HepG2 (cell line): ENCODE results near the gene HLA-DOA. TPM values are rescaled to one million over a fixed set of nuclear protein-coding genes. Genes with fewer than 3 reads are reported as not detected.

Experiments
- EP300 ChIP-seq, 3 experiments: sonication (generic) in 1 of 3; formaldehyde crosslinking in 1 of 3; IDR thresholded peaks; 2 replicates each; pipeline versions ENCODE4 v1.5.1 to v1.6.1; 2011 to 2020; ENCODE audit warnings: low read depth in 2 of 3, low read length in 2 of 3, borderline replicate concordance in 1 of 3, improper control_type of control experiment in 1 of 3, mild to moderate bottlenecking in 1 of 3, missing genetic modification reagents in 1 of 3, moderate library complexity in 1 of 3
- ETV5 ChIP-seq: IDR thresholded peaks from 2 replicates; pipeline ENCODE4 v1.6.1; 2018; ENCODE audit warnings: missing biosample characterization, missing genetic modification reagents, inconsistent platforms, borderline replicate concordance
- ISL2 ChIP-seq: sonication (generic); formaldehyde crosslinking; IDR thresholded peaks from 2 replicates; pipeline ENCODE4 v1.5.0; 2020; ENCODE audit warnings: missing genetic modification reagents
- MTERF4 ChIP-seq: sonication (generic); formaldehyde crosslinking; IDR thresholded peaks from 2 replicates; pipeline ENCODE4 v1.8.0; 2023; ENCODE audit warnings: mild to moderate bottlenecking, missing genetic modification reagents
- MXI1 ChIP-seq: IDR thresholded peaks from 3 replicates; pipeline ENCODE4 v1.6.1; 2012; ENCODE audit warnings: low read depth, low read length, inconsistent platforms, borderline replicate concordance
- NAIF1 ChIP-seq: sonication (generic); formaldehyde crosslinking; IDR thresholded peaks from 2 replicates; pipeline ENCODE4 v1.5.0; 2020; ENCODE audit warnings: mild to moderate bottlenecking, missing genetic modification reagents, borderline replicate concordance
- PHF5A ChIP-seq: IDR thresholded peaks from one replicate; pipeline ENCODE4 v1.6.1; 2018; ENCODE audit warnings: low read depth, missing genetic modification reagents; ENCODE audit not compliant: unreplicated experiment
- PRDM15 ChIP-seq: sonication (generic); formaldehyde crosslinking; IDR thresholded peaks from 2 replicates; pipeline ENCODE4 v1.4.0; 2020; ENCODE audit warnings: missing genetic modification reagents
- PTBP1 ChIP-seq: fragments of 200-400 bp; formaldehyde crosslinking; IDR thresholded peaks from 2 replicates; pipeline ENCODE4 v1.6.1; 2018; ENCODE audit warnings: low read length, low read depth; ENCODE audit not compliant: poor library complexity, severe bottlenecking
- SRF ChIP-seq: IDR thresholded peaks from 2 replicates; pipeline ENCODE4 v1.6.1; 2011; ENCODE audit warnings: mild to moderate bottlenecking, low read depth, low read length, moderate library complexity
- ZBTB39 ChIP-seq: sonication (generic); formaldehyde crosslinking; IDR thresholded peaks from 2 replicates; pipeline ENCODE4 v1.5.0; 2020; ENCODE audit warnings: missing genetic modification reagents
- ZBTB8A ChIP-seq: sonication (generic); formaldehyde crosslinking; IDR thresholded peaks from 2 replicates; pipeline ENCODE4 v1.4.0; 2020; ENCODE audit warnings: mild to moderate bottlenecking, low read depth, missing genetic modification reagents, borderline replicate concordance
- ZFP1 ChIP-seq: IDR thresholded peaks from 2 replicates; pipeline ENCODE4 v1.6.1; 2016
- ZNF292 ChIP-seq: sonication (generic); formaldehyde crosslinking; IDR thresholded peaks from 2 replicates; pipeline ENCODE4 v1.8.1; 2022; ENCODE audit warnings: mild to moderate bottlenecking, low read depth, missing genetic modification reagents, borderline replicate concordance
- ZNF460 ChIP-seq: sonication (generic); formaldehyde crosslinking; IDR thresholded peaks from 2 replicates; pipeline ENCODE4 v1.5.1; 2020; ENCODE audit warnings: missing genetic modification reagents, mild to moderate bottlenecking, borderline replicate concordance
- ZNF75D ChIP-seq: sonication (generic); formaldehyde crosslinking; IDR thresholded peaks from 2 replicates; pipeline ENCODE4 v1.8.1; 2023; ENCODE audit warnings: missing genetic modification reagents, mild to moderate bottlenecking, borderline replicate concordance
- polyA plus RNA-seq, 8 experiments: library from polyadenylated mRNA; depleted of rRNA in 3 of 8; stranded (reverse) in 7 of 8; unstranded in 1 of 8; fragments of >200 nt; fragmentation: Illumina TruSeq in 4 of 8; extraction: Trizol in 4 of 8; gene quantifications; 2 replicates each; pipeline versions ENCODE4 v1.2.1 to v1.2.3, GENCODE V29; 2011 to 2016; ENCODE audit warnings: low read depth in 4 of 8, missing spikeins in 1 of 8, mixed read lengths in 1 of 8; ENCODE audit not compliant: insufficient read depth in 1 of 8
- total RNA-seq, 5 experiments: library from RNA; depleted of rRNA; stranded (reverse); fragments of >200 nt; fragmentation: Illumina TruSeq; extraction: Trizol; gene quantifications; 2 replicates each; pipeline ENCODE4 v1.2.3, GENCODE V29; 2016; ENCODE audit warnings: low read depth in 1 of 5
- TF ChIP-seq, protein P1 (sequence below): sonication (generic); formaldehyde crosslinking; IDR thresholded peaks from 2 replicates; pipeline ENCODE4 v1.4.0; 2020; ENCODE audit warnings: missing genetic modification reagents

Gene HLA-DOA
- total and polyA plus RNA-seq, 2 of the 13 experiments (the other 11 are each of a cell fraction or from before 2014, with no cell fraction given) = 0.03 to 0.09 TPM

- TF ChIP-seq EP300 (IDR thresholded peaks at IDR 0.05; ENCODE audit: low read depth in 2 of 2, low read length in 2 of 2) = 0 out of 4 replicates have a peak, but pooled peaks of 1 of the 2 experiments have one; percentile 6
- no peak for TF ChIP-seq EP300 (CRISPR knock-in tag; IDR thresholded peaks at IDR 0.05; ENCODE audit: borderline replicate concordance)
- no peak for TF ChIP-seq PTBP1
- TF ChIP-seq MXI1 = peak; percentile 34; the same call in 1 of the 3 replicates
- TF ChIP-seq ZFP1 (CRISPR knock-in tag) = peak; percentile 44; the same call in 1 of the 2 replicates
- TF ChIP-seq ZNF460 (CRISPR knock-in tag) = no peak
- peak; percentile 44; the same call in 1 of the 2 replicates for TF ChIP-seq ZBTB39 (CRISPR knock-in tag)
- no peak for TF ChIP-seq PHF5A (CRISPR knock-in tag)
- TF ChIP-seq MTERF4 (CRISPR knock-in tag) = no peak
- TF ChIP-seq, protein P1, sequence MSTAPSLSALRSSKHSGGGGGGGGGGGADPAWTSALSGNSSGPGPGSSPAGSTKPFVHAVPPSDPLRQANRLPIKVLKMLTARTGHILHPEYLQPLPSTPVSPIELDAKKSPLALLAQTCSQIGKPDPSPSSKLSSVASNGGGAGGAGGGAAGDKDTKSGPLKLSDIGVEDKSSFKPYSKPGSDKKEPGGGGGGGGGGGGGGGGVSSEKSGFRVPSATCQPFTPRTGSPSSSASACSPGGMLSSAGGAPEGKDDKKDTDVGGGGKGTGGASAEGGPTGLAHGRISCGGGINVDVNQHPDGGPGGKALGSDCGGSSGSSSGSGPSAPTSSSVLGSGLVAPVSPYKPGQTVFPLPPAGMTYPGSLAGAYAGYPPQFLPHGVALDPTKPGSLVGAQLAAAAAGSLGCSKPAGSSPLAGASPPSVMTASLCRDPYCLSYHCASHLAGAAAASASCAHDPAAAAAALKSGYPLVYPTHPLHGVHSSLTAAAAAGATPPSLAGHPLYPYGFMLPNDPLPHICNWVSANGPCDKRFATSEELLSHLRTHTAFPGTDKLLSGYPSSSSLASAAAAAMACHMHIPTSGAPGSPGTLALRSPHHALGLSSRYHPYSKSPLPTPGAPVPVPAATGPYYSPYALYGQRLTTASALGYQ (CRISPR knock-in tag) = peak; percentile 49; the same call in 1 of the 2 replicates
- TF ChIP-seq NAIF1 = no peak
- no peak for TF ChIP-seq PRDM15 (CRISPR knock-in tag)
- TF ChIP-seq ZNF292 = no peak
- peak; percentile 43; the same call in 1 of the 2 replicates for TF ChIP-seq ETV5 (CRISPR knock-in tag)
- TF ChIP-seq SRF = no peak
- TF ChIP-seq ZBTB8A (CRISPR knock-in tag) = no peak
- TF ChIP-seq ISL2 (CRISPR knock-in tag) = 0 out of 2 replicates have a peak, but pooled peaks have one; percentile 26
- no peak for TF ChIP-seq ZNF75D
Observed at GRCh38 chr6:32967151-32968091, 42.0 kb downstream of the HLA-DOA start (continued).
